Neural cell (in vitro differentiated cells): ENCODE results near the gene FUBP3. TPM values are rescaled to one million over a fixed set of nuclear protein-coding genes. Genes with fewer than 3 reads are reported as not detected.

Experiments used
- H2AFZ ChIP-seq: fragments of 200-600, 300-800 bp; sonication (generic), shearing (Covaris generic); 2 replicates; pipeline ENCODE4 v1.6.0; 2014; ENCODE audit warnings: low read depth, mild to moderate bottlenecking, antibody characterized with exemption, low read length, moderate library complexity
- H3F3A ChIP-seq: fragments of 200-600 bp; shearing (Covaris generic); 2 replicates; pipeline ENCODE4 v1.6.1; 2016; ENCODE audit warnings: mild to moderate bottlenecking, moderate library complexity, mixed read lengths, antibody characterized with exemption, low read length; ENCODE audit not compliant: insufficient read depth, poor library complexity, severe bottlenecking
- H3K27ac ChIP-seq: fragments of 200-600, 300-800 bp; sonication (generic), shearing (Covaris generic); 2 replicates; pipeline ENCODE4 v1.5.1; 2014; ENCODE audit warnings: mild to moderate bottlenecking, low read length, moderate library complexity
- H3K27me3 ChIP-seq: fragments of 300-800, 200-600 bp; sonication (generic), shearing (Covaris generic); 2 replicates; pipeline ENCODE4 v1.6.0; 2014; ENCODE audit warnings: mild to moderate bottlenecking, low read depth, low read length, moderate library complexity; ENCODE audit not compliant: insufficient read depth
- H3K36me3 ChIP-seq: fragments of 300-800, 200-600 bp; sonication (generic), shearing (Covaris generic); 2 replicates; pipeline ENCODE4 v1.5.1; 2014; ENCODE audit warnings: mild to moderate bottlenecking, antibody characterized with exemption, low read length, moderate library complexity; ENCODE audit not compliant: insufficient read depth
- H3K4me2 ChIP-seq: fragments of 300-800, 200-600 bp; sonication (generic), shearing (Covaris generic); 2 replicates; pipeline ENCODE4 v1.6.0; 2014; ENCODE audit warnings: mild to moderate bottlenecking, low read length
- H3K4me3 ChIP-seq: fragments of 300-800, 200-600 bp; sonication (generic), shearing (Covaris generic); 2 replicates; pipeline ENCODE4 v1.5.1; 2014; ENCODE audit warnings: mild to moderate bottlenecking, low read length, moderate library complexity
- H3K79me2 ChIP-seq: fragments of 200-600 bp; shearing (Covaris generic); replicated peaks from 2 replicates; pipeline ENCODE4 v1.6.0; 2014; ENCODE audit warnings: mild to moderate bottlenecking, low read length, moderate library complexity; ENCODE audit not compliant: insufficient read depth
- H3K9ac ChIP-seq: fragments of 300-800, 200-600 bp; sonication (generic), shearing (Covaris generic); 2 replicates; pipeline ENCODE4 v1.6.1; 2016; ENCODE audit warnings: mild to moderate bottlenecking, low read length, mixed read lengths
- H3K9me2 ChIP-seq: fragments of 200-600 bp; shearing (Covaris generic); 2 replicates; pipeline ENCODE4 v1.6.1; 2016; ENCODE audit warnings: mild to moderate bottlenecking, low read length, mixed read lengths; ENCODE audit not compliant: insufficient read depth
- H3K9me3 ChIP-seq: fragments of 200-600, 300-800 bp; sonication (generic), shearing (Covaris generic); 2 replicates; pipeline ENCODE4 v1.6.1; 2016; ENCODE audit warnings: mild to moderate bottlenecking, mixed run types, low read length, moderate library complexity, mixed read lengths
- H4K20me1 ChIP-seq: fragments of 200-600 bp; shearing (Covaris generic); 2 replicates; pipeline ENCODE4 v1.6.1; 2016; ENCODE audit warnings: mild to moderate bottlenecking, mixed run types; ENCODE audit not compliant: insufficient read depth
- CTCF ChIP-seq: fragments of 450-650 bp; IDR thresholded peaks from 2 replicates; pipeline ENCODE4 v1.5.1; 2014; ENCODE audit warnings: antibody characterized with exemption, mild to moderate bottlenecking, moderate library complexity; ENCODE audit not compliant: poor library complexity, severe bottlenecking
- EP300 ChIP-seq: fragments of 450-650 bp; conservative IDR thresholded peaks from 2 replicates; pipeline ENCODE4 v1.6.1; 2014; ENCODE audit warnings: antibody characterized with exemption, mild to moderate bottlenecking, moderate library complexity; ENCODE audit not compliant: poor library complexity, severe bottlenecking
- EZH2 ChIP-seq: fragments of 200-600, 300-800 bp; shearing (Covaris generic), sonication (generic); IDR thresholded peaks from 2 replicates; pipeline ENCODE4 v1.6.1; 2014; ENCODE audit warnings: antibody characterized with exemption, low read length, borderline replicate concordance, mild to moderate bottlenecking; ENCODE audit not compliant: insufficient read depth, poor library complexity, severe bottlenecking
- MXI1 ChIP-seq: fragments of 450-650 bp; conservative IDR thresholded peaks from 2 replicates; pipeline ENCODE4 v1.6.1; 2014; ENCODE audit warnings: antibody characterized with exemption, mild to moderate bottlenecking; ENCODE audit not compliant: poor library complexity, severe bottlenecking
- POLR2AphosphoS5 ChIP-seq: IDR thresholded peaks from 2 replicates; pipeline ENCODE4 v1.6.1; 2012
- RAD21 ChIP-seq: fragments of 450-650 bp; conservative IDR thresholded peaks from 2 replicates; pipeline ENCODE4 v1.6.1; 2014; ENCODE audit warnings: antibody characterized with exemption, mild to moderate bottlenecking, moderate library complexity
- SMC3 ChIP-seq: fragments of 450-650 bp; conservative IDR thresholded peaks from 2 replicates; pipeline ENCODE4 v1.6.1; 2014; ENCODE audit warnings: antibody characterized with exemption, mild to moderate bottlenecking, moderate library complexity; ENCODE audit not compliant: poor library complexity
- TAF1 ChIP-seq: IDR thresholded peaks from 2 replicates; pipeline ENCODE4 v1.6.1; 2012; ENCODE audit warnings: low read depth
- polyA plus RNA-seq: library from polyadenylated mRNA; depleted of rRNA; stranded (reverse); fragments of >200 nt; gene quantifications from 2 replicates; pipeline ENCODE4 v1.2.3, GENCODE V29; 2014
- TF ChIP-seq, protein P1 (sequence below): IDR thresholded peaks from 2 replicates; pipeline ENCODE4 v1.6.1; 2012; ENCODE audit warnings: borderline replicate concordance

The FUBP3 gene
- polyA plus RNA-seq, 1 donor from 2014 or later = 70.5 TPM

GRCh38 chr9:130632081-130632710 lies 52.8 kb downstream of the FUBP3 start:
- Histone ChIP-seq H3K79me2 (no peaks in the 10 kb centered on the region), H3F3A (no peaks in the 10 kb centered on the region), H3K27me3 (no peaks in the 10 kb centered on the region), H3K9ac (no peak overlapping the region), H3K4me2 (no peak overlapping the region), H2AFZ (no peak overlapping the region), H3K9me2 (no peaks in the 10 kb centered on the region), H4K20me1 (no peaks in the 10 kb centered on the region), H3K9me3 (no peaks in the 10 kb centered on the region), H3K4me3 (no peak overlapping the region), H3K27ac (no peak overlapping the region), H3K36me3 (no peaks in the 10 kb centered on the region)
- TF ChIP-seq TAF1 (no peak), EZH2 (no peak), POLR2AphosphoS5 (no peak), EP300 (no peak)
- TF ChIP-seq, protein P1, sequence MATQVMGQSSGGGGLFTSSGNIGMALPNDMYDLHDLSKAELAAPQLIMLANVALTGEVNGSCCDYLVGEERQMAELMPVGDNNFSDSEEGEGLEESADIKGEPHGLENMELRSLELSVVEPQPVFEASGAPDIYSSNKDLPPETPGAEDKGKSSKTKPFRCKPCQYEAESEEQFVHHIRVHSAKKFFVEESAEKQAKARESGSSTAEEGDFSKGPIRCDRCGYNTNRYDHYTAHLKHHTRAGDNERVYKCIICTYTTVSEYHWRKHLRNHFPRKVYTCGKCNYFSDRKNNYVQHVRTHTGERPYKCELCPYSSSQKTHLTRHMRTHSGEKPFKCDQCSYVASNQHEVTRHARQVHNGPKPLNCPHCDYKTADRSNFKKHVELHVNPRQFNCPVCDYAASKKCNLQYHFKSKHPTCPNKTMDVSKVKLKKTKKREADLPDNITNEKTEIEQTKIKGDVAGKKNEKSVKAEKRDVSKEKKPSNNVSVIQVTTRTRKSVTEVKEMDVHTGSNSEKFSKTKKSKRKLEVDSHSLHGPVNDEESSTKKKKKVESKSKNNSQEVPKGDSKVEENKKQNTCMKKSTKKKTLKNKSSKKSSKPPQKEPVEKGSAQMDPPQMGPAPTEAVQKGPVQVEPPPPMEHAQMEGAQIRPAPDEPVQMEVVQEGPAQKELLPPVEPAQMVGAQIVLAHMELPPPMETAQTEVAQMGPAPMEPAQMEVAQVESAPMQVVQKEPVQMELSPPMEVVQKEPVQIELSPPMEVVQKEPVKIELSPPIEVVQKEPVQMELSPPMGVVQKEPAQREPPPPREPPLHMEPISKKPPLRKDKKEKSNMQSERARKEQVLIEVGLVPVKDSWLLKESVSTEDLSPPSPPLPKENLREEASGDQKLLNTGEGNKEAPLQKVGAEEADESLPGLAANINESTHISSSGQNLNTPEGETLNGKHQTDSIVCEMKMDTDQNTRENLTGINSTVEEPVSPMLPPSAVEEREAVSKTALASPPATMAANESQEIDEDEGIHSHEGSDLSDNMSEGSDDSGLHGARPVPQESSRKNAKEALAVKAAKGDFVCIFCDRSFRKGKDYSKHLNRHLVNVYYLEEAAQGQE = no peak

DNA sequence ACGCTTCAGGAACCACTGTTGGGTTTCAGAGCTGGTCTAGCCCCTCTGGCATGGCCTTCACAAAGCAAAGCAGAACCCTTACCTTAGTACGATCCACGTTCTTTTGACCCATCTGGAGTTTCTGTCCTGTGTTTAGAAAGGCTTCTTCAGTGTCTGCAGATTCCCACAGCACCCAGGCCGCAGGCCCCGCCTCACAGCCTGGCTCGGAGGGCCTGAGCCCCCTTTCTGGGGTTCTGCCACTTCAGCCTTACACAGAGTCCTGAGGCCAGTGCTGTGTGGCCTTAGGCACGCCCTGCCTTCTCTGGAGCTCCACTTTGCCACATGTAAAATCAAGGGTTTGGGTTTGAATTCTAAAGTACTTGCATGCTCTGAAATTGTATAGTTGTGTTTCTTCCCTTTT lies 53.5 kb downstream of the FUBP3 start:
- Histone ChIP-seq H3K9ac (no peak overlapping the region), H3K36me3 (no peaks in the 10 kb centered on the region), H3K9me2 (no peaks in the 10 kb centered on the region)

More for the DNA sequence above, 53.5 kb downstream of the FUBP3 start:
- H3K4me2 ChIP-seq = no peak overlapping the region
- no peaks in the 10 kb centered on the region for H3K9me3 ChIP-seq
- H3F3A ChIP-seq = no peaks in the 10 kb centered on the region
- no peaks in the 10 kb centered on the region for H3K79me2 ChIP-seq
- H3K27ac ChIP-seq = no peak overlapping the region
- H3K27me3 ChIP-seq = no peaks in the 10 kb centered on the region
- TF ChIP-seq POLR2AphosphoS5 (no peak), TAF1 (no peak), CTCF (no peak), SMC3 (no peak), EZH2 (no peak), MXI1 (no peak), RAD21 (no peak), EP300 (no peak)
- TF ChIP-seq, protein P1 = no peak
- no peaks in the 10 kb centered on the region for H4K20me1 ChIP-seq
- H2AFZ ChIP-seq = no peak overlapping the region
- no peak overlapping the region for H3K4me3 ChIP-seq
